IPS-11a (cell line): ENCODE data around the gene FOXJ1.
"Not testable (repeated sequence)": the region's sequence is repeated elsewhere in the genome, so short reads cannot be mapped to it uniquely, and the experiment has no call there.

Experiments used
- H3K4me3 ChIP-seq: one replicate; pipeline ENCODE4 v1.5.1; 2013; ENCODE audit warnings: low read depth, low read length, control low read depth

FOXJ1 gene

GRCh38 chr17:76141212-76142038, at the start of gene FOXJ1:
FOXJ1 (minus strand) TSS chr17:76141245; CDS start chr17:76140395, 850 bp downstream.
- peak within 1 kb of the TSS; percentile 48 for H3K4me3 ChIP-seq

GRCh38 chr17:76189741-76190140, 48.7 kb upstream of the FOXJ1 start:
- no peak overlapping the region for H3K4me3 ChIP-seq

GRCh38 chr17:76189247-76189646, 48.2 kb upstream of the FOXJ1 start:
- H3K4me3 ChIP-seq: no peak overlapping the region

- no peak overlapping the region for H3K4me3 ChIP-seq
Measured at GRCh38 chr17:76188213-76189016, 47.4 kb upstream of the FOXJ1 start.

GRCh38 chr17:76186774-76187173, 45.7 kb upstream of the FOXJ1 start:
- not testable (repeated sequence) for H3K4me3 ChIP-seq

- no peak overlapping the region for H3K4me3 ChIP-seq
Measured at GRCh38 chr17:76184290-76184689, 43.2 kb upstream of the FOXJ1 start.

GRCh38 chr17:76182016-76182764, 41.1 kb upstream of the FOXJ1 start:
- no peak overlapping the region for H3K4me3 ChIP-seq

GRCh38 chr17:76179496-76180467, 38.7 kb upstream of the FOXJ1 start:
- H3K4me3 ChIP-seq: no peak overlapping the region

GRCh38 chr17:76178124-76178523, 37.1 kb upstream of the FOXJ1 start:
- no peak overlapping the region for H3K4me3 ChIP-seq

GRCh38 chr17:76176701-76177574, 35.9 kb upstream of the FOXJ1 start:
- no peak overlapping the region for H3K4me3 ChIP-seq

- H3K4me3 ChIP-seq: no peak overlapping the region
Measured at GRCh38 chr17:76174037-76174436, 33.0 kb upstream of the FOXJ1 start.

GRCh38 chr17:76173474-76173873, 32.4 kb upstream of the FOXJ1 start:
- H3K4me3 ChIP-seq: no peak overlapping the region

GRCh38 chr17:76171706-76172105, 30.7 kb upstream of the FOXJ1 start:
- no peak overlapping the region for H3K4me3 ChIP-seq

GRCh38 chr17:76170114-76170513, 29.1 kb upstream of the FOXJ1 start:
- H3K4me3 ChIP-seq: no peak overlapping the region

GRCh38 chr17:76166906-76167305, 25.9 kb upstream of the FOXJ1 start:
- no peak overlapping the region for H3K4me3 ChIP-seq

- H3K4me3 ChIP-seq: no peak overlapping the region
Measured at GRCh38 chr17:76166168-76166567, 25.1 kb upstream of the FOXJ1 start.

- no peak overlapping the region for H3K4me3 ChIP-seq
Measured at GRCh38 chr17:76164331-76164730, 23.3 kb upstream of the FOXJ1 start.

GRCh38 chr17:76163919-76164318, 22.9 kb upstream of the FOXJ1 start:
- no peak overlapping the region for H3K4me3 ChIP-seq

- no peak overlapping the region for H3K4me3 ChIP-seq
Measured at GRCh38 chr17:76161619-76162266, 20.7 kb upstream of the FOXJ1 start.
